ENCODE results near the gene PAEP. TPM values are rescaled to one million over a fixed set of nuclear protein-coding genes. Genes with fewer than 3 reads are reported as not detected.

The PAEP gene
- total RNA-seq, 1 experiment from 2014 or later, result not detected

GRCh38 chr9:135530146-135530545, 31.4 kb upstream of the PAEP start:
- Mint-ChIP-seq H3K4me3 (ENCODE audit: unreplicated experiment) (no peak overlapping the region), H3K27me3 (ENCODE audit: insufficient read depth, unreplicated experiment) (peaks cover 8% of the 10 kb centered on the region), H3K4me1 (ENCODE audit: low read depth, unreplicated experiment) (peaks cover 7% of the 10 kb centered on the region), H3K36me3 (ENCODE audit: insufficient read depth, unreplicated experiment) (no peaks in the 10 kb centered on the region), H3K9me3 (ENCODE audit: unreplicated experiment) (no peaks in the 10 kb centered on the region), H3K27ac (ENCODE audit: unreplicated experiment) (no peak overlapping the region)
- ChIA-PET POLR2A (no interaction called here), CTCF (no interaction called here)
- Histone ChIP-seq H3K36me3 (ENCODE audit: control insufficient read depth, insufficient read depth, low read length) (no peaks in the 10 kb centered on the region), H3K9me3 (no peaks in the 10 kb centered on the region), H3K27me3 (replicated peaks; ENCODE audit: control insufficient read depth, insufficient read depth, low read length) (no peaks in the 10 kb centered on the region), H3K4me3 (ENCODE audit: low read depth, low read length) (no peak overlapping the region), H3K4me1 (no peaks in the 10 kb centered on the region)
- no peak for TF ChIP-seq CTCF (IDR thresholded peaks at IDR 0.05; ENCODE audit: insufficient read depth in 1 of 2, low read depth in 1 of 2, low read length in 1 of 2, severe bottlenecking in 1 of 2, unreplicated experiment in 1 of 2)
- BruUV-seq (replicated peaks), result no TSS peak
- intact Hi-C loops (cut with micrococcal nuclease; ENCODE audit: unreplicated experiment), result no loop called here
- no peak for DNase-seq

GRCh38 chr9:135531096-135531495, 30.5 kb upstream of the PAEP start:
- no TSS peak for BruUV-seq (replicated peaks)
- Histone ChIP-seq H3K4me3 (ENCODE audit: low read depth, low read length) (no peak overlapping the region), H3K27me3 (replicated peaks; ENCODE audit: control insufficient read depth, insufficient read depth, low read length) (no peaks in the 10 kb centered on the region), H3K9me3 (no peaks in the 10 kb centered on the region), H3K36me3 (ENCODE audit: control insufficient read depth, insufficient read depth, low read length) (no peaks in the 10 kb centered on the region), H3K4me1 (no peaks in the 10 kb centered on the region)
- H3K4me3 Mint-ChIP-seq (ENCODE audit: unreplicated experiment), result no peak overlapping the region
- H3K27me3 Mint-ChIP-seq (ENCODE audit: insufficient read depth, unreplicated experiment), result peaks cover 9% of the 10 kb centered on the region
- no peak for DNase-seq
- H3K4me1 Mint-ChIP-seq (ENCODE audit: low read depth, unreplicated experiment), result peaks cover 7% of the 10 kb centered on the region
- POLR2A ChIA-PET, result no interaction called here
- CTCF ChIA-PET, result no interaction called here
- H3K36me3 Mint-ChIP-seq (ENCODE audit: insufficient read depth, unreplicated experiment), result no peaks in the 10 kb centered on the region
- intact Hi-C loops (cut with micrococcal nuclease; ENCODE audit: unreplicated experiment), result no loop called here
- no peaks in the 10 kb centered on the region for H3K9me3 Mint-ChIP-seq (ENCODE audit: unreplicated experiment)
- TF ChIP-seq CTCF (IDR thresholded peaks at IDR 0.05; ENCODE audit: insufficient read depth in 1 of 2, low read depth in 1 of 2, low read length in 1 of 2, severe bottlenecking in 1 of 2, unreplicated experiment in 1 of 2), result no peak
- no peak overlapping the region for H3K27ac Mint-ChIP-seq (ENCODE audit: unreplicated experiment)

GRCh38 chr9:135533113-135533512, 28.4 kb upstream of the PAEP start:
- no peaks in the 10 kb centered on the region for H3K9me3 Mint-ChIP-seq (ENCODE audit: unreplicated experiment)
- no peaks in the 10 kb centered on the region for H3K36me3 Mint-ChIP-seq (ENCODE audit: insufficient read depth, unreplicated experiment)
- Histone ChIP-seq H3K27me3 (replicated peaks; ENCODE audit: control insufficient read depth, insufficient read depth, low read length) (no peaks in the 10 kb centered on the region), H3K4me1 (no peaks in the 10 kb centered on the region), H3K4me3 (ENCODE audit: low read depth, low read length) (no peak overlapping the region), H3K9me3 (no peaks in the 10 kb centered on the region), H3K36me3 (ENCODE audit: control insufficient read depth, insufficient read depth, low read length) (no peaks in the 10 kb centered on the region)
- H3K4me3 Mint-ChIP-seq (ENCODE audit: unreplicated experiment), result no peak overlapping the region
- H3K4me1 Mint-ChIP-seq (ENCODE audit: low read depth, unreplicated experiment), result peaks cover 7% of the 10 kb centered on the region
- BruUV-seq (replicated peaks), result no TSS peak
- intact Hi-C loops (cut with micrococcal nuclease; ENCODE audit: unreplicated experiment), result no loop called here
- H3K27ac Mint-ChIP-seq (ENCODE audit: unreplicated experiment), result no peak overlapping the region
- no peak for DNase-seq
- TF ChIP-seq CTCF (IDR thresholded peaks at IDR 0.05; ENCODE audit: insufficient read depth in 1 of 2, low read depth in 1 of 2, low read length in 1 of 2, severe bottlenecking in 1 of 2, unreplicated experiment in 1 of 2), result no peak
- ChIA-PET POLR2A (no interaction called here), CTCF (no interaction called here)
- peaks cover 20% of the 10 kb centered on the region for H3K27me3 Mint-ChIP-seq (ENCODE audit: insufficient read depth, unreplicated experiment)

Measured in Caco-2 (cell line).